HG03460 (cell line): ENCODE results near the gene RUNX3.
"Not testable (repeated sequence)": the region's sequence is repeated elsewhere in the genome, so short reads cannot be mapped to it uniquely, and the experiment has no call there.

Experiments
- ATAC-seq: cut with Tn5 transposase; IDR thresholded peaks from one replicate; pipeline ENCODE4 v1.9.1; 2021; ENCODE audit not compliant: unreplicated experiment

Gene RUNX3

GRCh38 chr1:24903011-24903461 is 27.0 kb downstream of the RUNX3 start:
- no peak for ATAC-seq

GRCh38 chr1:24902471-24902891 is 27.6 kb downstream of the RUNX3 start:
- ATAC-seq = no peak

GRCh38 chr1:24901791-24902470 is 28.1 kb downstream of the RUNX3 start:
- no peak for ATAC-seq

GRCh38 chr1:24900985-24901781 is 28.9 kb downstream of the RUNX3 start:
- no peak for ATAC-seq

GRCh38 chr1:24900486-24900849 is 29.6 kb downstream of the RUNX3 start:
- no peak for ATAC-seq

GRCh38 chr1:24899581-24900485 is 30.2 kb downstream of the RUNX3 start:
- ATAC-seq = no peak

GRCh38 chr1:24898909-24899439 is 31.1 kb downstream of the RUNX3 start:
- ATAC-seq = no peak

- ATAC-seq = no peak
Observed at GRCh38 chr1:24898152-24898908, 31.7 kb downstream of the RUNX3 start.

GRCh38 chr1:24897263-24898151 is 32.6 kb downstream of the RUNX3 start:
- no peak for ATAC-seq

GRCh38 chr1:24896596-24897262 is 33.3 kb downstream of the RUNX3 start:
- ATAC-seq = no peak

GRCh38 chr1:24896176-24896575 is 33.9 kb downstream of the RUNX3 start:
- no peak for ATAC-seq

- no peak for ATAC-seq
Observed at GRCh38 chr1:24895511-24895910, 34.6 kb downstream of the RUNX3 start.

- no peak for ATAC-seq
Observed at GRCh38 chr1:24894002-24894401, 36.1 kb downstream of the RUNX3 start.

GRCh38 chr1:24893431-24893830 is 36.6 kb downstream of the RUNX3 start:
- no peak for ATAC-seq

GRCh38 chr1:24892188-24893153 is 37.6 kb downstream of the RUNX3 start:
- no peak for ATAC-seq

- not testable (repeated sequence) for ATAC-seq
Observed at GRCh38 chr1:24891367-24891766, 38.7 kb downstream of the RUNX3 start.

- ATAC-seq = no peak
Observed at GRCh38 chr1:24890887-24891286, 39.2 kb downstream of the RUNX3 start.
